Psoas muscle (tissue), 8 donors: ENCODE results near the gene PHF11. TPM values are rescaled to one million over a fixed set of nuclear protein-coding genes. Genes with fewer than 3 reads are reported as not detected.

ENCODE experiments used
- ATAC-seq, 4 donors: fragments of 200-7000 bp; cut with Tn5 transposase; one replicate each; pipeline ENCODE4 v1.9.1; 2020; ENCODE audit warnings: moderate library complexity in 3 of 4, mild to moderate bottlenecking in 2 of 4
- DNase-seq, 2 donors: peaks; one replicate each; pipeline ENCODE4 v3.0.0-alpha.2; 2020
- H3K27ac ChIP-seq: fragments of 200-600 bp; one replicate; pipeline ENCODE4 v1.8.0; 2022
- H3K27me3 ChIP-seq, 3 donors: fragments of 200-600 bp in 1 of 3; one replicate each; pipeline versions ENCODE4 v1.6.1 to v1.8.0; 2013 to 2022; ENCODE audit warnings: low read length in 2 of 3, mild to moderate bottlenecking in 2 of 3, moderate library complexity in 1 of 3; ENCODE audit not compliant: insufficient read depth in 3 of 3
- H3K36me3 ChIP-seq, 2 donors: fragments of 200-600 bp in 1 of 2; one replicate each; pipeline versions ENCODE4 v1.6.1 to v1.8.0; 2013 to 2022; ENCODE audit warnings: low read depth in 1 of 2, mild to moderate bottlenecking in 1 of 2, moderate library complexity in 1 of 2; ENCODE audit not compliant: insufficient read depth in 1 of 2
- H3K4me1 ChIP-seq: fragments of 200-600 bp; one replicate; pipeline ENCODE4 v1.8.0; 2022
- H3K4me3 ChIP-seq: fragments of 200-600 bp; one replicate; pipeline ENCODE4 v1.8.0; 2022; ENCODE audit warnings: mild to moderate bottlenecking
- H3K9me3 ChIP-seq: fragments of 200-600 bp; one replicate; pipeline ENCODE4 v1.8.0; 2022
- CTCF ChIP-seq: fragments of 200-600 bp; IDR thresholded peaks from one replicate; pipeline ENCODE4 v1.8.0; 2022; ENCODE audit warnings: antibody characterized with exemption
- WGBS, 3 donors: extraction: QIAGEN DNeasy Blood & Tissue Kit; methylation state at CpG; one replicate each; pipeline versions ENCODE4 v1.1.6 to v1.1.7; 2013; 5-methylcytosine and 5-hydroxymethylcytosine counted together
- intact Hi-C, 2 donors: fragments of 100-400 bp; cut with DNase I; formaldehyde crosslinking; loops; one replicate each; pipeline versions ENCODE4 v1.11.0 to v1.14.2; 2022
- polyA plus RNA-seq, 3 donors: library from polyadenylated mRNA; stranded (reverse); fragments of 200-250 nt; gene quantifications; one replicate each; pipeline ENCODE4 v1.2.3, GENCODE V29; 2013
- total RNA-seq, 4 donors: library from RNA; stranded (reverse); fragmentation: NEBNext Ultra II Directional in 2 of 4; extraction: Animal tissue kit (Norgen Biotek cat#: 25700) in 2 of 4; gene quantifications; one replicate each; pipeline versions ENCODE4 v1.2.1 to v1.2.4, GENCODE V29; 2021 to 2023
- donor health status: healthy with polysubstance abuse.
- donor health status: DM: no; HTN: no; CAD: no; lungs with moderate emphysema.
- donor health status: Bipolar disorder and iron deficiency.
- donor health status: healthy.
- donor health status: DM: yes; HTN: yes; CAD: no.
- donor health status: DM: no; HTN: no; CAD: no.
- donor health status: DM: no; HTN: no; CAD: no.
- donor health status: DM: yes; HTN: yes; CAD: no.

Gene PHF11
- total and polyA plus RNA-seq, 7 donors = 8.2 to 17.8 (median 10.7) TPM

GRCh38 chr13:49567491-49567890 is 71.7 kb downstream of the PHF11 start:
- ATAC-seq (no peak), DNase-seq (no peak)
- intact Hi-C loops = no loop called here

GRCh38 chr13:49569993-49570689 is 74.4 kb downstream of the PHF11 start:
- intact Hi-C loops = no loop called here
- H3K4me3 ChIP-seq = no peak overlapping the region
- no peaks in the 10 kb centered on the region for H3K4me1 ChIP-seq
- DNase-seq = no peak
- no peaks in the 10 kb centered on the region for H3K9me3 ChIP-seq
- 92 to 99% (median 95%) methylated on average over 1 of the region's 1 CpG for WGBS, 3 donors
- ATAC-seq = no peak
- H3K27me3 ChIP-seq = no peaks in the 10 kb centered on the region
- H3K36me3 ChIP-seq = peaks cover 0 to 9% of the 10 kb centered on the region in 2 donors
- H3K27ac ChIP-seq = no peak overlapping the region
- TF ChIP-seq CTCF = no peak

More at GRCh38 chr13:49567491-49567890, 71.7 kb downstream of the PHF11 start:
- no peaks in the 10 kb centered on the region for H3K4me1 ChIP-seq
- TF ChIP-seq CTCF = no peak
- no peak overlapping the region for H3K27ac ChIP-seq
- peaks cover 0 to 18% of the 10 kb centered on the region in 2 donors for H3K36me3 ChIP-seq
- WGBS, 3 donors = 85 to 88% (median 87%) methylated on average over 5 of the region's 5 CpGs
- H3K4me3 ChIP-seq = no peak overlapping the region
- no peaks in the 10 kb centered on the region for H3K27me3 ChIP-seq
- H3K9me3 ChIP-seq = no peaks in the 10 kb centered on the region

GRCh38 chr13:49571299-49572240 is 75.8 kb downstream of the PHF11 start:
- Histone ChIP-seq H3K4me1 (peaks cover 1% of the 10 kb centered on the region), H3K9me3 (no peaks in the 10 kb centered on the region), H3K27ac (no peak overlapping the region), H3K36me3 (peaks cover 0 to 4% of the 10 kb centered on the region in 2 donors), H3K4me3 (no peak overlapping the region), H3K27me3 (no peaks in the 10 kb centered on the region)
- ATAC-seq = no peak
- 89 to 93% (median 92%) methylated on average over 8 of the region's 8 CpGs for WGBS, 3 donors
- intact Hi-C loops = no loop called here
- DNase-seq = no peak
- no peak for TF ChIP-seq CTCF

Other genes with a start within 250 kb of the PHF11 start
- gene CDADC1, start 248.0 kb upstream of the PHF11 start, total RNA-seq = 1 to 10 TPM; 3.3 to 7.5 (median 5.4) TPM
- gene CDADC1, start 248.0 kb upstream of the PHF11 start, polyA plus RNA-seq = 1 to 10 TPM; 3.3 to 7.8 (median 3.6) TPM
- gene CAB39L, start 51.9 kb upstream of the PHF11 start, total RNA-seq = 1 to 10 TPM; 1.8 to 6.1 (median 4.2) TPM
- 10 to 100 TPM in 1 of 3 donors, 1 to 10 TPM in 2; 1.5 to 13.3 (median 2.6) TPM for gene CAB39L, start 51.9 kb upstream of the PHF11 start, polyA plus RNA-seq
- 1 to 10 TPM; 1.7 to 7.9 (median 5.5) TPM for gene SETDB2, start 51.7 kb upstream of the PHF11 start, total RNA-seq
- 1 to 10 TPM; 2.1 to 5.4 (median 2.5) TPM for gene SETDB2, start 51.7 kb upstream of the PHF11 start, polyA plus RNA-seq
- gene RCBTB1, start 89.6 kb downstream of the PHF11 start, total RNA-seq = 1 to 10 TPM; 5.3 to 8.5 (median 7.4) TPM
- 10 to 100 TPM in 1 of 3 donors, 1 to 10 TPM in 2; 2.2 to 12.6 (median 3.2) TPM for gene RCBTB1, start 89.6 kb downstream of the PHF11 start, polyA plus RNA-seq
- gene ARL11, start 132.6 kb downstream of the PHF11 start, total RNA-seq = under 1 TPM; 0.09 to 0.71 (median 0.19) TPM
- gene ARL11, start 132.6 kb downstream of the PHF11 start, polyA plus RNA-seq = under 1 TPM; 0.09 to 0.14 (median 0.10) TPM
- 10 to 100 TPM in 1 of 4 donors, 1 to 10 TPM in 3; 6.2 to 10.6 (median 8.4) TPM for gene EBPL, start 195.5 kb downstream of the PHF11 start, total RNA-seq
- 1 to 10 TPM; 4.8 to 8.8 (median 7.0) TPM for gene EBPL, start 195.5 kb downstream of the PHF11 start, polyA plus RNA-seq